Measurements from ENCODE around the gene SLC30A7. TPM values are rescaled to one million over a fixed set of nuclear protein-coding genes. Genes with fewer than 3 reads are reported as not detected.

The SLC30A7 gene
- total RNA-seq, 1 experiment from 2014 or later: 31.4 TPM

DNA sequence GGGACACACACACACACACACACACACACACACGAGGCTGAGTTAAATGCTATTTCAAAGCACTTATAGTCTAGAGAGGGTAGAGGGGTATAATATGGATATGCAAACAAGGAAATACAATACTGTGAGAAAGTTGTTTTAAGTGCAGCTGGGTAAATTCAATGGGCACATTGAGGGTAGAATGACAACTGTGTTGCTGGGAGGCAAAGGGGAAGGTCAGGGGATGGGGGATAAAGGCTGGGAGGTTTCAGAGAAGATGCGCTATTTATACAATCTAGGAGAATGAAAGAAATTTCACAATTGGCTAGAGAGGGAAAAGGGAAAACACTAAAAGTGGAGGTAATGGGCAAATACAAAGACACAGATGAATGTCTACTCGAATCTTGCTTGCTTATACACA is 20.7 kb upstream of the SLC30A7 start:
- no peaks in the 10 kb centered on the region for H3K27me3 ChIP-seq (replicated peaks; ENCODE audit: insufficient read depth, low read depth, low read length, poor library complexity)
- no peak for DNase-seq (ENCODE audit: low spot score)
- BruUV-seq (replicated peaks): no TSS peak
- TF ChIP-seq, protein P1, sequence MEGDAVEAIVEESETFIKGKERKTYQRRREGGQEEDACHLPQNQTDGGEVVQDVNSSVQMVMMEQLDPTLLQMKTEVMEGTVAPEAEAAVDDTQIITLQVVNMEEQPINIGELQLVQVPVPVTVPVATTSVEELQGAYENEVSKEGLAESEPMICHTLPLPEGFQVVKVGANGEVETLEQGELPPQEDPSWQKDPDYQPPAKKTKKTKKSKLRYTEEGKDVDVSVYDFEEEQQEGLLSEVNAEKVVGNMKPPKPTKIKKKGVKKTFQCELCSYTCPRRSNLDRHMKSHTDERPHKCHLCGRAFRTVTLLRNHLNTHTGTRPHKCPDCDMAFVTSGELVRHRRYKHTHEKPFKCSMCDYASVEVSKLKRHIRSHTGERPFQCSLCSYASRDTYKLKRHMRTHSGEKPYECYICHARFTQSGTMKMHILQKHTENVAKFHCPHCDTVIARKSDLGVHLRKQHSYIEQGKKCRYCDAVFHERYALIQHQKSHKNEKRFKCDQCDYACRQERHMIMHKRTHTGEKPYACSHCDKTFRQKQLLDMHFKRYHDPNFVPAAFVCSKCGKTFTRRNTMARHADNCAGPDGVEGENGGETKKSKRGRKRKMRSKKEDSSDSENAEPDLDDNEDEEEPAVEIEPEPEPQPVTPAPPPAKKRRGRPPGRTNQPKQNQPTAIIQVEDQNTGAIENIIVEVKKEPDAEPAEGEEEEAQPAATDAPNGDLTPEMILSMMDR (conservative IDR thresholded peaks at IDR 0.05; ENCODE audit: low read depth, low read length): no peak
- TF ChIP-seq EZH2 (IDR thresholded peaks at IDR 0.05; ENCODE audit: borderline replicate concordance, low read depth, low read length, poor library complexity, severe bottlenecking): no peak
- CTCF ChIA-PET: no interaction called here
- H3K9me3 ChIP-seq (ENCODE audit: low read depth, low read length, poor library complexity, severe bottlenecking): no peaks in the 10 kb centered on the region
- H3K4me1 ChIP-seq (ENCODE audit: insufficient read depth, low read length, poor library complexity, severe bottlenecking): no peaks in the 10 kb centered on the region
- H3K27ac ChIP-seq (ENCODE audit: low read depth, low read length, poor library complexity, severe bottlenecking): no peak overlapping the region
- POLR2A ChIA-PET (ENCODE audit: low non-redundant PET): no interaction called here
- intact Hi-C loops (cut with micrococcal nuclease; ENCODE audit: unreplicated experiment): no loop called here
- no peak overlapping the region for H3K4me3 ChIP-seq (ENCODE audit: low read depth, low read length, poor library complexity, severe bottlenecking)
- H3K36me3 ChIP-seq (ENCODE audit: insufficient read depth, low read length, poor library complexity, severe bottlenecking): no peaks in the 10 kb centered on the region

DNA sequence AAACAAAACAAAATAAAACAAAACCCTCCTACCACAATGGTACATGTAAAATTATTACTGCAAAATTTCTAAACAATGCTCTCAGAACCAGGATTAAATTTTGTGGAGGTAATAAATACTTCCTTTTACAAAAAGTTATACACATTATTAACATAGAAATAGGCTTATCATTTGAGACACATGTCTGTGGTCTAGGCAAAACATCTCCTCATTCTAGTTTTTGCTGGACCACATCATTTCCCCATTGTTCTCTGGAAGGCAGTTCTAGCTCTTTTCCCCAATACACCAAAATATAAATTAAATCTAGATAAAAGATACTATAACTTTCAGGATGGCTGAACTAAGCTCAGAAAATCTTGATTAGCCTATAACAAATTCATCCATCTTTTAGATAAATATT is 19.6 kb upstream of the SLC30A7 start:
- no peaks in the 10 kb centered on the region for H3K36me3 ChIP-seq (ENCODE audit: insufficient read depth, low read length, poor library complexity, severe bottlenecking)
- DNase-seq (ENCODE audit: low spot score): no peak
- TF ChIP-seq EZH2 (IDR thresholded peaks at IDR 0.05; ENCODE audit: borderline replicate concordance, low read depth, low read length, poor library complexity, severe bottlenecking): no peak
- TF ChIP-seq, protein P1 (conservative IDR thresholded peaks at IDR 0.05; ENCODE audit: low read depth, low read length): no peak
- ChIA-PET POLR2A (ENCODE audit: low non-redundant PET) (no interaction called here), CTCF (no interaction called here)
- no peak overlapping the region for H3K27ac ChIP-seq (ENCODE audit: low read depth, low read length, poor library complexity, severe bottlenecking)
- no peak overlapping the region for H3K4me3 ChIP-seq (ENCODE audit: low read depth, low read length, poor library complexity, severe bottlenecking)
- intact Hi-C loops (cut with micrococcal nuclease; ENCODE audit: unreplicated experiment): no loop called here
- H3K9me3 ChIP-seq (ENCODE audit: low read depth, low read length, poor library complexity, severe bottlenecking): no peaks in the 10 kb centered on the region
- H3K27me3 ChIP-seq (replicated peaks; ENCODE audit: insufficient read depth, low read depth, low read length, poor library complexity): no peaks in the 10 kb centered on the region
- H3K4me1 ChIP-seq (ENCODE audit: insufficient read depth, low read length, poor library complexity, severe bottlenecking): no peaks in the 10 kb centered on the region
- no TSS peak for BruUV-seq (replicated peaks)

DNA sequence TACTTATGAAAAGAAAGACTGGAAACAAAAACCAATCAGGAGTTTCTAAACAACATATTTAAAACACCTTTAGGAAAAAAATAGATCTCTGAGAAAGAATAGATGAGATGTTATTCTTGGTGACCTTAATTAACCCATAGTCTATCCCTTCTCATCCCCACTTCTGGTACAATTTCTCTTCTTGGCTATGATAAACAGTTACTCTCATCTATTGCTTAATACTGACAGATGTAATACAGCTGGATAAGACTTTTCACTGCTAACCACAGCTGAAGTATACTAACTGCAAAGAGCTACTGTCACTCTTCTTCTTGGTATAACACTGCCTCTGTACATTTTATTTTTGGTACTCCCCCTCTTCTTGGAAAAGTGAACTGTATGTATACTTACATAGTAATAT is 16.5 kb upstream of the SLC30A7 start:
- H3K4me1 ChIP-seq (ENCODE audit: insufficient read depth, low read length, poor library complexity, severe bottlenecking): peaks cover 8% of the 10 kb centered on the region

More for the DNA sequence above, 16.5 kb upstream of the SLC30A7 start:
- DNase-seq (ENCODE audit: low spot score): no peak
- H3K27me3 ChIP-seq (replicated peaks; ENCODE audit: insufficient read depth, low read depth, low read length, poor library complexity): no peaks in the 10 kb centered on the region
- H3K27ac ChIP-seq (ENCODE audit: low read depth, low read length, poor library complexity, severe bottlenecking): no peak overlapping the region
- ChIA-PET CTCF (interaction anchor here (1.5 kb wide), 1 partner anchor 11 kb away, joined by 6 read pairs; no protein-coding TSS in a partner anchor), POLR2A (ENCODE audit: low non-redundant PET) (no interaction called here)
- H3K9me3 ChIP-seq (ENCODE audit: low read depth, low read length, poor library complexity, severe bottlenecking): no peaks in the 10 kb centered on the region
- H3K36me3 ChIP-seq (ENCODE audit: insufficient read depth, low read length, poor library complexity, severe bottlenecking): no peaks in the 10 kb centered on the region
- TF ChIP-seq, protein P1 (conservative IDR thresholded peaks at IDR 0.05; ENCODE audit: low read depth, low read length): no peak
- TF ChIP-seq EZH2 (IDR thresholded peaks at IDR 0.05; ENCODE audit: borderline replicate concordance, low read depth, low read length, poor library complexity, severe bottlenecking): no peak
- no peak overlapping the region for H3K4me3 ChIP-seq (ENCODE audit: low read depth, low read length, poor library complexity, severe bottlenecking)
- intact Hi-C loops (cut with micrococcal nuclease; ENCODE audit: unreplicated experiment): no loop called here
- no TSS peak for BruUV-seq (replicated peaks)
